ENCODE measurements around the gene TMUB1. TPM values are rescaled to one million over a fixed set of nuclear protein-coding genes. Genes with fewer than 3 reads are reported as not detected.
A peak's percentile ranks its signal among the peaks of the same experiment; 100 is the strongest.

The TMUB1 gene
- total and polyA plus RNA-seq, 11 donors, result 21.8 to 82.6 (median 37.9) TPM

DNA sequence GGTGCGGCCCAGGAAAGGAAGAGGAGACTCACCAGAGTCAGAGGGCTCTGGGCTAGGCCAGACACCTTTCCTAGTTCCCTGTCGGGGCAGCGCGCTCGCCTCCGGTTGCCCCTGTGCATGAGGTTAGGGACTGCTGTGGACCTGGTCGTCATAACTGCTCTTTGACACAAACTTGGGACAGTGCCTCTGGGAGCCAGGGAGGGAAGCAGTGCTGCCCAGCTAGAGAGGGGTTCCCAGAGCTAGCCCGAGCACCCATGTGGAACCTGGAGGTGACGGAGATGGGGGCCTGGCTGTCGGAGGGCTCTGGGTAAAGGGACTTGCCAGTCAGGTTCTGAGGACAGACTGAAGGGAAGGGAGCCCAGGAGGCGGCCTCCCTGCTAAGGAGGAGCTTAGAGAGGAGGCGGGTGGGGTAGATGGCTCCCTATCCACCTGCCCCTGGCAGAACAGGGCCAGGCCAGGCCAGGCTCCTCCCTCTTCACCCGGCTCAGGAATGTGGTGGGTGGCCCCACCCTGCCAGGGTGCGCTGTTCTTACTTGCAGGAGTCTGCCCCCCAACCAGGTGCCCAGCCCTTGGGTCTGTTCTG lies 32.6 kb upstream of the TMUB1 start:
- WGBS, 4 donors, result 81 to 86% (median 84%) methylated on average over 13 to 14 of the region's 14 CpGs
- peak overlapping the region in 7 of 12 donors; percentile 9 to 50 (median 34) for H3K4me3 ChIP-seq
- no peak for DNase-seq
- H3K9me3 ChIP-seq, result no peaks in the 10 kb centered on the region
- peaks cover 0 to 5% (median 0%) of the 10 kb centered on the region in 9 donors for H3K27me3 ChIP-seq
- peaks cover 0 to 37% (median 34%) of the 10 kb centered on the region in 9 donors for H3K36me3 ChIP-seq
- peak in 1 of 4 donors; percentile 6 for ATAC-seq
- peaks cover 0 to 25% (median 13%) of the 10 kb centered on the region in 12 donors for H3K4me1 ChIP-seq
- no peak for TF ChIP-seq POLR2A (IDR thresholded peaks at IDR 0.05)
- TF ChIP-seq, protein P1, sequence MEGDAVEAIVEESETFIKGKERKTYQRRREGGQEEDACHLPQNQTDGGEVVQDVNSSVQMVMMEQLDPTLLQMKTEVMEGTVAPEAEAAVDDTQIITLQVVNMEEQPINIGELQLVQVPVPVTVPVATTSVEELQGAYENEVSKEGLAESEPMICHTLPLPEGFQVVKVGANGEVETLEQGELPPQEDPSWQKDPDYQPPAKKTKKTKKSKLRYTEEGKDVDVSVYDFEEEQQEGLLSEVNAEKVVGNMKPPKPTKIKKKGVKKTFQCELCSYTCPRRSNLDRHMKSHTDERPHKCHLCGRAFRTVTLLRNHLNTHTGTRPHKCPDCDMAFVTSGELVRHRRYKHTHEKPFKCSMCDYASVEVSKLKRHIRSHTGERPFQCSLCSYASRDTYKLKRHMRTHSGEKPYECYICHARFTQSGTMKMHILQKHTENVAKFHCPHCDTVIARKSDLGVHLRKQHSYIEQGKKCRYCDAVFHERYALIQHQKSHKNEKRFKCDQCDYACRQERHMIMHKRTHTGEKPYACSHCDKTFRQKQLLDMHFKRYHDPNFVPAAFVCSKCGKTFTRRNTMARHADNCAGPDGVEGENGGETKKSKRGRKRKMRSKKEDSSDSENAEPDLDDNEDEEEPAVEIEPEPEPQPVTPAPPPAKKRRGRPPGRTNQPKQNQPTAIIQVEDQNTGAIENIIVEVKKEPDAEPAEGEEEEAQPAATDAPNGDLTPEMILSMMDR (IDR thresholded peaks at IDR 0.05), result no peak
- H3K27ac ChIP-seq, result peak overlapping the region in 1 of 12 donors; percentile 38
- intact Hi-C loops (cut with DNase I), result loop anchor here in 4 of 10 donors (10.0 kb wide), 3 partner anchors 51 to 221 kb away; partner anchors contain the start of genes ABCB8 (in 1 of the 4) and ATG9B (in 1 of the 4)

DNA sequence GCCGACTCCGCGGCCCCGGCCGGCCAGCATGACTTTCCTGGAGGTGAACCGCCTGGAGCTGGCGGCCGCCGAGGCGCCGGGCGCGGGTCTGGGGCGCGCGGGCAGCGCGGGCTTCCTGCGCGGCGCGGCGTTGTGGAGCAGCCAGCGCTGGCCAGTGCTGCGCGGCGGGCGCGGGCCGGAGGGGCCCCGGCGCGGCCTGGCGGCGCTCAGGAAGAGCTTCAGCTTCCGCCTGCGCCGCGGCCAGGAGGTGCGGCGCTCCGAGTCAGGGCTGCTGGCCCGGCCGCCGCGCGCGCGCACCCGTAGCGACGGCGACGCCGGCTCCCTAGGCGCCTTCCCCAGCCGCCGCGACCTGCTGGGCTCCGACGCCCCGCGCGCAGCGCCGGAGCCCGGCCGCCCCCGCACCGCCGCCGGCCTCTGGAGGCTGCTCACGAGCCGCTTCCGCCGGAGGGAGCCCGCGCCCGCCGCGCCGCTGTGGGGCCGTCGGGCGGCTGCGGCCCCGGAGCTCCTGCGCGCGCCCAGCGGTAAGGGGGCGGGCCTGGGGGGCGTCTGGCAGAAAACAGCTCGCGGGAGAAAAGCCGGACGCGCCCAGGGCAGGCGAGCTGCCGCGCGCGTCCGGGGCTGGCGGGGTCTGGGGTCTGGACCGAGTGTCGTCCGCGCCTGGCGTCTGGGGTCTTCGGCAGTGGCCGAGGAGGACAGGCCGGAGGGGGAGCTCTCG lies 32.0 kb upstream of the TMUB1 start:
- TF ChIP-seq, protein P1 (IDR thresholded peaks at IDR 0.05), result peak in 1 of 12 donors; percentile 15
- TF ChIP-seq POLR2A (IDR thresholded peaks at IDR 0.05), result no peak
- H3K27ac ChIP-seq, result peak overlapping the region in 1 of 12 donors; percentile 38
- ATAC-seq, result peak in 3 of 4 donors; percentile 34 to 47 (median 35)
- H3K4me3 ChIP-seq, result peak overlapping the region in 7 of 12 donors; percentile 9 to 50 (median 34)
- 3 to 57% (median 6%) methylated on average over 17 to 114 of the region's 114 CpGs for WGBS, 4 donors
- H3K9me3 ChIP-seq, result no peaks in the 10 kb centered on the region
- intact Hi-C loops (cut with DNase I), result loop anchor here in 4 of 10 donors (10.0 kb wide), 3 partner anchors 50 to 220 kb away; partner anchors contain the start of genes ABCB8 (in 1 of the 4) and ATG9B (in 1 of the 4)
- DNase-seq, result peak in 1 of 5 donors; percentile 65
- peaks cover 0 to 31% (median 27%) of the 10 kb centered on the region in 9 donors for H3K36me3 ChIP-seq
- H3K4me1 ChIP-seq, result peaks cover 0 to 32% (median 18%) of the 10 kb centered on the region in 12 donors
- peaks cover 0 to 5% (median 0%) of the 10 kb centered on the region in 9 donors for H3K27me3 ChIP-seq

- H3K36me3 ChIP-seq, result peaks cover 0 to 22% (median 19%) of the 10 kb centered on the region in 9 donors
- H3K27me3 ChIP-seq, result peaks cover 0 to 5% (median 0%) of the 10 kb centered on the region in 9 donors
- intact Hi-C loops (cut with DNase I), result loop anchor here in 9 of 10 donors (5.0 to 10.0 kb wide), 6 partner anchors 50 to 220 kb away; partner anchors contain the start of genes ABCB8 (in 1 of the 9) and ATG9B (in 1 of the 9)
- ATAC-seq, result no peak
- TF ChIP-seq, protein P1 (IDR thresholded peaks at IDR 0.05), result no peak
- TF ChIP-seq POLR2A (IDR thresholded peaks at IDR 0.05), result no peak
- no peak overlapping the region for H3K27ac ChIP-seq
- H3K4me3 ChIP-seq, result peak overlapping the region in 7 of 12 donors; percentile 3 to 50 (median 34)
- 22 to 37% (median 29%) methylated on average over 43 to 101 of the region's 101 CpGs for WGBS, 4 donors
- no peaks in the 10 kb centered on the region for H3K9me3 ChIP-seq
- peak in 1 of 5 donors; percentile 57 for DNase-seq
- peaks cover 0 to 40% (median 23%) of the 10 kb centered on the region in 12 donors for H3K4me1 ChIP-seq
Measured at GRCh38 chr7:151114151-151115090, 31.1 kb upstream of the TMUB1 start.

Data from heart left ventricle (tissue), 16 donors.